WTC11 (cell line): ENCODE results near the gene BRIX1. TPM values are rescaled to one million over a fixed set of nuclear protein-coding genes. Genes with fewer than 3 reads are reported as not detected.
A peak's percentile ranks its signal among the peaks of the same experiment; 100 is the strongest.
"Not testable (repeated sequence)": the region's sequence is repeated elsewhere in the genome, so short reads cannot be mapped to it uniquely, and the experiment has no call there.

Experiments used
- ATAC-seq: fragments of 200-7000 bp; cut with Tn5 transposase; 2 replicates; pipeline ENCODE4 v1.10.0; 2021; ENCODE audit warnings: mild to moderate bottlenecking, moderate library complexity
- CTCF ChIA-PET: fragments of 300-600 bp; sonication (Branson Sonifier 250); formaldehyde crosslinking; loops from one replicate; lab custom pipeline; 2021; ENCODE audit warnings: antibody characterized with exemption; lab: Charles Lee
- POLR2A ChIA-PET: fragments of 350-600 bp; sonication (Branson Sonifier 250); formaldehyde crosslinking; loops from one replicate; lab custom pipeline; 2021; ENCODE audit warnings: antibody characterized with exemption; lab: Charles Lee
- DNase-seq: peaks from one replicate; pipeline ENCODE4 v3.0.0; 2021; ENCODE audit warnings: low spot score
- H3K27ac Mint-ChIP-seq: 2 replicates; pipeline ENCODE4 v1.8.0; 2021; ENCODE audit warnings: mixed read lengths
- H3K27me3 Mint-ChIP-seq: 2 replicates; pipeline ENCODE4 v1.8.0; 2021; ENCODE audit warnings: low read depth, mild to moderate bottlenecking, moderate library complexity, mixed read lengths
- H3K36me3 Mint-ChIP-seq: 2 replicates; pipeline ENCODE4 v1.8.0; 2021; ENCODE audit warnings: mixed read lengths
- H3K4me1 Mint-ChIP-seq: 2 replicates; pipeline ENCODE4 v1.8.0; 2022; ENCODE audit warnings: mixed read lengths
- H3K4me3 Mint-ChIP-seq: 2 replicates; pipeline ENCODE4 v1.8.0; 2021; ENCODE audit warnings: mild to moderate bottlenecking, moderate library complexity, mixed read lengths
- H3K9me3 Mint-ChIP-seq: 2 replicates; pipeline ENCODE4 v1.8.0; 2021; ENCODE audit warnings: mixed read lengths
- ELF4 ChIP-seq: sonication (generic); formaldehyde crosslinking; IDR thresholded peaks from 2 replicates; pipeline ENCODE4 v1.8.1; 2022; ENCODE audit warnings: low read depth, mild to moderate bottlenecking, moderate library complexity, missing genetic modification reagents
- EMX1 ChIP-seq: fragments of 250-450 bp; sonication (Bioruptor Pico); IDR thresholded peaks from 2 replicates; pipeline ENCODE4 v1.8.0; 2021; ENCODE audit warnings: mild to moderate bottlenecking
- FOXP1 ChIP-seq: sonication (generic); formaldehyde crosslinking; IDR thresholded peaks from 2 replicates; pipeline ENCODE4 v1.8.0; 2022; ENCODE audit warnings: missing genetic modification reagents, mild to moderate bottlenecking, moderate library complexity, borderline replicate concordance
- PRRX2 ChIP-seq: fragments of 250-450 bp; sonication (Bioruptor Pico); IDR thresholded peaks from 2 replicates; pipeline ENCODE4 v1.8.0; 2021; ENCODE audit warnings: mild to moderate bottlenecking
- SMAD4 ChIP-seq: sonication (generic); formaldehyde crosslinking; IDR thresholded peaks from 2 replicates; pipeline ENCODE4 v1.8.0; 2022; ENCODE audit warnings: mild to moderate bottlenecking, missing genetic modification reagents
- TEAD1 ChIP-seq: sonication (generic); formaldehyde crosslinking; IDR thresholded peaks from 2 replicates; pipeline ENCODE4 v1.8.0; 2022; ENCODE audit warnings: mild to moderate bottlenecking, missing genetic modification reagents
- ZNF121 ChIP-seq: sonication (generic); formaldehyde crosslinking; IDR thresholded peaks from 2 replicates; pipeline ENCODE4 v1.8.0; 2023; ENCODE audit warnings: missing genetic modification reagents
- ZNF138 ChIP-seq: sonication (generic); formaldehyde crosslinking; conservative IDR thresholded peaks from 2 replicates; pipeline ENCODE4 v1.8.1; 2022; ENCODE audit warnings: mild to moderate bottlenecking, moderate library complexity, missing genetic modification reagents
- ZNF416 ChIP-seq: fragments of 250-450 bp; sonication (Bioruptor Pico); IDR thresholded peaks from 2 replicates; pipeline ENCODE4 v1.9.0; 2021; ENCODE audit warnings: mild to moderate bottlenecking, inconsistent platforms
- ZNF423 ChIP-seq: fragments of 250-450 bp; sonication (Bioruptor Pico); IDR thresholded peaks from 2 replicates; pipeline ENCODE4 v2.1.2; 2022; ENCODE audit warnings: mild to moderate bottlenecking, moderate library complexity
- ZNF671 ChIP-seq: fragments of 250-450 bp; sonication (Bioruptor Pico); IDR thresholded peaks from 2 replicates; pipeline ENCODE4 v1.8.0; 2021; ENCODE audit warnings: mild to moderate bottlenecking
- total RNA-seq: library from RNA; stranded (reverse); gene quantifications from 3 replicates; pipeline ENCODE4 v1.2.3, GENCODE V29; 2021
- TF ChIP-seq, protein P1 (sequence below): sonication (generic); formaldehyde crosslinking; IDR thresholded peaks from 2 replicates; pipeline ENCODE4 v1.8.0; 2023; ENCODE audit warnings: missing genetic modification reagents
- TF ChIP-seq, protein P2 (sequence below): fragments of 200-600 bp; IDR thresholded peaks from 2 replicates; pipeline ENCODE4 v1.8.0; 2022; ENCODE audit warnings: antibody characterized with exemption
- TF ChIP-seq, protein P3 (sequence below): sonication (generic); formaldehyde crosslinking; IDR thresholded peaks from 2 replicates; pipeline ENCODE4 v1.8.0; 2023; ENCODE audit warnings: missing genetic modification reagents, mild to moderate bottlenecking, borderline replicate concordance
- TF ChIP-seq, protein P4 (sequence below): sonication (generic); formaldehyde crosslinking; IDR thresholded peaks from 2 replicates; pipeline ENCODE4 v1.8.1; 2023; ENCODE audit warnings: mild to moderate bottlenecking, missing genetic modification reagents, moderate library complexity
- TF ChIP-seq, protein P5 (sequence below): sonication (generic); formaldehyde crosslinking; IDR thresholded peaks from 2 replicates; pipeline ENCODE4 v1.8.0; 2022; ENCODE audit warnings: mild to moderate bottlenecking, missing genetic modification reagents

BRIX1 gene
- total RNA-seq, 1 experiment from 2014 or later: 57.3 TPM

DNA sequence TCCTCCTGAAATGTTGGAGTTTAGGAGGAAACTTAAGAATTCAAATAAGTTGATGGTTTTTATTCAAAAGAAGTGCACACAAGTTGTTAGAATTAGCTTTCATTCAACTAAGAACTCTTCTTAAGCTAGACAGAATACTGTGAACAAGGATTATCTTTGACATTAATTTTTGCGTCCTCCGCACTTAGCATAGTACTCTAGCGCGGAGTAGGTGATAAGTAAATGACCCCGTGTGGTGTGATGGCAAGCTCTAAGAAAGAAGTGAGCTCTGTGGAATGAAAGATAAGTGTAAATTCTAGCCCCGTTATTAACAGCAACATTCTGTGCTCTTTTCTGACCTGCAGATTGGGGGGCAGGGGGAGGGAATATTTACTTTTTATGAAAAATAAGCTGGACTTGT lies 1.0 kb downstream of the BRIX1 start:
- peaks cover 25% of the 10 kb centered on the region for H3K4me1 Mint-ChIP-seq
- CTCF ChIA-PET: interaction anchor here (2.1 to 2.2 kb wide), 2 partner anchors 41 to 442 kb away, joined by 7 to 10 read pairs; no protein-coding TSS in a partner anchor
- H3K4me3 Mint-ChIP-seq: no peak overlapping the region
- H3K9me3 Mint-ChIP-seq: no peaks in the 10 kb centered on the region
- peaks cover 30% of the 10 kb centered on the region for H3K36me3 Mint-ChIP-seq
- H3K27ac Mint-ChIP-seq: no peak overlapping the region
- no peak for DNase-seq
- TF ChIP-seq ZNF423 (CRISPR knock-in tag) (no peak), ZNF138 (CRISPR knock-in tag) (no peak), PRRX2 (CRISPR knock-in tag) (no peak), ZNF416 (CRISPR knock-in tag) (no peak), EMX1 (CRISPR knock-in tag) (no peak), ZNF121 (no peak)
- TF ChIP-seq, protein P1, sequence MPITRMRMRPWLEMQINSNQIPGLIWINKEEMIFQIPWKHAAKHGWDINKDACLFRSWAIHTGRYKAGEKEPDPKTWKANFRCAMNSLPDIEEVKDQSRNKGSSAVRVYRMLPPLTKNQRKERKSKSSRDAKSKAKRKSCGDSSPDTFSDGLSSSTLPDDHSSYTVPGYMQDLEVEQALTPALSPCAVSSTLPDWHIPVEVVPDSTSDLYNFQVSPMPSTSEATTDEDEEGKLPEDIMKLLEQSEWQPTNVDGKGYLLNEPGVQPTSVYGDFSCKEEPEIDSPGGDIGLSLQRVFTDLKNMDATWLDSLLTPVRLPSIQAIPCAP (CRISPR knock-in tag): no peak
- TF ChIP-seq, protein P2, sequence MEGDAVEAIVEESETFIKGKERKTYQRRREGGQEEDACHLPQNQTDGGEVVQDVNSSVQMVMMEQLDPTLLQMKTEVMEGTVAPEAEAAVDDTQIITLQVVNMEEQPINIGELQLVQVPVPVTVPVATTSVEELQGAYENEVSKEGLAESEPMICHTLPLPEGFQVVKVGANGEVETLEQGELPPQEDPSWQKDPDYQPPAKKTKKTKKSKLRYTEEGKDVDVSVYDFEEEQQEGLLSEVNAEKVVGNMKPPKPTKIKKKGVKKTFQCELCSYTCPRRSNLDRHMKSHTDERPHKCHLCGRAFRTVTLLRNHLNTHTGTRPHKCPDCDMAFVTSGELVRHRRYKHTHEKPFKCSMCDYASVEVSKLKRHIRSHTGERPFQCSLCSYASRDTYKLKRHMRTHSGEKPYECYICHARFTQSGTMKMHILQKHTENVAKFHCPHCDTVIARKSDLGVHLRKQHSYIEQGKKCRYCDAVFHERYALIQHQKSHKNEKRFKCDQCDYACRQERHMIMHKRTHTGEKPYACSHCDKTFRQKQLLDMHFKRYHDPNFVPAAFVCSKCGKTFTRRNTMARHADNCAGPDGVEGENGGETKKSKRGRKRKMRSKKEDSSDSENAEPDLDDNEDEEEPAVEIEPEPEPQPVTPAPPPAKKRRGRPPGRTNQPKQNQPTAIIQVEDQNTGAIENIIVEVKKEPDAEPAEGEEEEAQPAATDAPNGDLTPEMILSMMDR: no peak
- TF ChIP-seq, all 79 proteins: peak for 0
- no peak for ATAC-seq
- no peaks in the 10 kb centered on the region for H3K27me3 Mint-ChIP-seq
- POLR2A ChIA-PET: interaction anchor here (0.5 to 3.4 kb wide), 3 partner anchors 13 to 63 kb away, joined by 3 to 59 read pairs (median 3); partner anchors contain the start of gene DNAJC21

DNA sequence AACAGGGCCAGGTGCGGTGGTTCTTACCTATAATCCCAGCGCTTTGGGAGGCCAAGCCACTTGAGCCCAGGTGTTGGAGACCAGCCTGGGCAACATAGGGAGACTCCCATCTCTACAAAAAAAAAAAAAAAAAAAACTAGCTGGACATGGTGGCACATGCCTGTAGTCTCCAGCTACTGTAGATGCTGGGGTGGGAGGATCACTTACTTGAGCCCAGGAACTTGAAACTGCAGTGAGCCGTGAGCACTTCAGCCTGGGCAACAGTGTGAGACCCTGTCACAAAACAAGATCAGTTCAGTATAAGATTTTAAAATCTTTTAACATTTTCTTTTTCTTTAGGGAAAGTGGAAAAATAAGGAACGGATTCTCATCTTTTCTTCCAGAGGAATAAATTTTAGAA lies 2.5 kb downstream of the BRIX1 start:
- no peaks in the 10 kb centered on the region for H3K27me3 Mint-ChIP-seq
- TF ChIP-seq FOXP1 (CRISPR knock-in tag) (no peak), ZNF121 (peak; percentile 64)
- TF ChIP-seq, all 79 proteins: peak for 1
- Mint-ChIP-seq H3K36me3 (peaks cover 32% of the 10 kb centered on the region), H3K9me3 (no peaks in the 10 kb centered on the region), H3K4me3 (no peak overlapping the region), H3K27ac (peak overlapping the region; percentile 82), H3K4me1 (peaks cover 25% of the 10 kb centered on the region)
- ChIA-PET CTCF (interaction anchor here (1.2 to 2.1 kb wide), 2 partner anchors 11 to 443 kb away, joined by 4 to 7 read pairs; partner anchors contain the start of gene DNAJC21), POLR2A (no interaction called here)
- DNase-seq (no peak), ATAC-seq (no peak)

DNA sequence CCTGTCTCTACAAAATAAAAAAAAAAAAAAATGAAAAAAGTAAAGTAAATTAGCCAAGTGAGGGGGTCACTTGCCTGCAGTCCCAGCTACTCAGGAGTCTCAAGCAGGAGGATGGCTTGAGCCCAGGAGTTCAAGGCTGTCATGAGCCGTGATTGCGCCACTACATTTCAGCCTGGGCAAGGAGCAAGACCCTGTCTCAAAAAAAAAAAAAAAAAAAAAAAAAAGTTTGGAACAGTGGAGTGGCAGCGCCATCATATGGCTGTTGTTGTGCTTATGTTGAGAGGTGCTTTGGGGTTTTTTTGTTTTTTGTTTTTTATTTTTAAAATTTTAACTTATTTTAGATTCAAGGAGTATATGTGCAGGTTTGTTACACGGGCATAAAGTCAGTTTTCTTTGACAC lies 3.6 kb downstream of the BRIX1 start:
- POLR2A ChIA-PET: interaction anchor here (0.7 kb wide), 1 partner anchor 80 kb away, joined by 4 read pairs; the partner anchor contains the start of gene TTC23L
- TF ChIP-seq SMAD4 (CRISPR knock-in tag) (no peak), ZNF121 (peak; percentile 85)
- TF ChIP-seq, all 79 proteins: peak for 1

DNA sequence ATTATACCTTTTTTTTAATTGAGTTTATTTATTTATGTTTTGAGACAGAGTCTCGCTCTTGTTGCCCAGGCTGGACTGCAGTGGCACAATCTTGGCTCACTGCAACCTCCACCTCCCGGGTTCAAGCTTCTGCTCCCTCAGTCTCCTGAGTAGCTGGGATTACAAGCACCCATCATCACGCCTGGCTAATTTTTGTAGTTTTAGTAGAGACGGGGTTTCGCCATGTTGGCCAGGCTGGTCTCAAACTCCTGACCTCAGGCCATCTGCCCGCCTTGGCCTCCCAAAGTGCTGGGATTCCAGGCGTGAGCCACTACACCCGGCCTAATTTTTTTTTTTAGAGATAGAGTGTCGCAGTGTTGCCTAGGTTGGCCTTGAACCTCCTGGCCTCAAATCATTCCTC lies 7.7 kb downstream of the BRIX1 start:
- H3K27ac Mint-ChIP-seq, ATAC-seq: not testable (repeated sequence)
- peaks cover 60% of the 10 kb centered on the region for H3K36me3 Mint-ChIP-seq

More for the DNA sequence above, 3.6 kb downstream of the BRIX1 start:
- ATAC-seq: no peak
- H3K4me3 Mint-ChIP-seq: no peak overlapping the region
- H3K9me3 Mint-ChIP-seq: no peaks in the 10 kb centered on the region
- peaks cover 41% of the 10 kb centered on the region for H3K36me3 Mint-ChIP-seq
- no peak for DNase-seq
- CTCF ChIA-PET: interaction anchor here (0.7 kb wide), 1 partner anchor 912 kb away, joined by 4 read pairs; no protein-coding TSS in a partner anchor
- H3K27ac Mint-ChIP-seq: no peak overlapping the region
- no peaks in the 10 kb centered on the region for H3K27me3 Mint-ChIP-seq
- H3K4me1 Mint-ChIP-seq: peaks cover 19% of the 10 kb centered on the region

DNA sequence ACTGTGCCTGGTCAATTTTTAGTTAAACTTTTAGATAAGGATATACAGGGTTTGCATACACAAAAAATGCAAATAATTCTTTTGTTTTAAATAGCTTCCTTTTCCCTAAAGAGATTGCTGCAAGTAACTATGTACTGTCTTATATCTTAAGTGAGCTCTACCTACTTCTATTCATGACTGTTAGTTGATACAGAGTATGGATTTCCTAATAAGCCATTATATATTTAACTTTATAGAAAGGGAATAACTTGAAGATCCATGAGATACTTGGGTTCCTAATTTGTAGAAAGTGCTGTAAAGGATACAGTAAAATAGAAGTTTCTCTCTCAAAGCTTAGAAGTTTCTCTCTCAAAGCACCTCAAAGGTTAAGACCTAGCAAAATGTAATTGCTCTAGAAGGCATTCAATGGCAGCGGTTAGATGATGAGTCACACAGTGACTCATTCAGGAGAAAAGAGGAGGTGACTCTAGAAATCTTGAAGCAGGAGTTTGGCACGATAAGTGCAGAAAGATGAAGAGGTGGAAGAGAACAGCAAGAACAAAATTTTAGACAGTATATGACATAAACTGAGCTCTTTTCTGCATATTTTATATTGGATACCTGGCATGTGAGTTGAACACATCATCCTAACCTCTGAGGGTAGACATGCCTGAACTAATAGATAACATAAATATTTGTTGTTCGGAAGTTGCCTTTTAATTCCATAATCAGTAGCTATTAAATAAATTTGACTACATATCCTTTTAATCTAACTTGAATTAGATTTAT lies 8.4 kb downstream of the BRIX1 start:
- DNase-seq: no peak
- ChIA-PET POLR2A (no interaction called here), CTCF (no interaction called here)
- Mint-ChIP-seq H3K36me3 (peaks cover 60% of the 10 kb centered on the region), H3K4me1 (peaks cover 2% of the 10 kb centered on the region; the same call in 1 of the 2 replicates), H3K27ac (peak overlapping the region; percentile 23; the same call in 1 of the 2 replicates), H3K27me3 (no peaks in the 10 kb centered on the region), H3K4me3 (no peak overlapping the region), H3K9me3 (no peaks in the 10 kb centered on the region)
- ATAC-seq: no peak
- TF ChIP-seq, protein P3, sequence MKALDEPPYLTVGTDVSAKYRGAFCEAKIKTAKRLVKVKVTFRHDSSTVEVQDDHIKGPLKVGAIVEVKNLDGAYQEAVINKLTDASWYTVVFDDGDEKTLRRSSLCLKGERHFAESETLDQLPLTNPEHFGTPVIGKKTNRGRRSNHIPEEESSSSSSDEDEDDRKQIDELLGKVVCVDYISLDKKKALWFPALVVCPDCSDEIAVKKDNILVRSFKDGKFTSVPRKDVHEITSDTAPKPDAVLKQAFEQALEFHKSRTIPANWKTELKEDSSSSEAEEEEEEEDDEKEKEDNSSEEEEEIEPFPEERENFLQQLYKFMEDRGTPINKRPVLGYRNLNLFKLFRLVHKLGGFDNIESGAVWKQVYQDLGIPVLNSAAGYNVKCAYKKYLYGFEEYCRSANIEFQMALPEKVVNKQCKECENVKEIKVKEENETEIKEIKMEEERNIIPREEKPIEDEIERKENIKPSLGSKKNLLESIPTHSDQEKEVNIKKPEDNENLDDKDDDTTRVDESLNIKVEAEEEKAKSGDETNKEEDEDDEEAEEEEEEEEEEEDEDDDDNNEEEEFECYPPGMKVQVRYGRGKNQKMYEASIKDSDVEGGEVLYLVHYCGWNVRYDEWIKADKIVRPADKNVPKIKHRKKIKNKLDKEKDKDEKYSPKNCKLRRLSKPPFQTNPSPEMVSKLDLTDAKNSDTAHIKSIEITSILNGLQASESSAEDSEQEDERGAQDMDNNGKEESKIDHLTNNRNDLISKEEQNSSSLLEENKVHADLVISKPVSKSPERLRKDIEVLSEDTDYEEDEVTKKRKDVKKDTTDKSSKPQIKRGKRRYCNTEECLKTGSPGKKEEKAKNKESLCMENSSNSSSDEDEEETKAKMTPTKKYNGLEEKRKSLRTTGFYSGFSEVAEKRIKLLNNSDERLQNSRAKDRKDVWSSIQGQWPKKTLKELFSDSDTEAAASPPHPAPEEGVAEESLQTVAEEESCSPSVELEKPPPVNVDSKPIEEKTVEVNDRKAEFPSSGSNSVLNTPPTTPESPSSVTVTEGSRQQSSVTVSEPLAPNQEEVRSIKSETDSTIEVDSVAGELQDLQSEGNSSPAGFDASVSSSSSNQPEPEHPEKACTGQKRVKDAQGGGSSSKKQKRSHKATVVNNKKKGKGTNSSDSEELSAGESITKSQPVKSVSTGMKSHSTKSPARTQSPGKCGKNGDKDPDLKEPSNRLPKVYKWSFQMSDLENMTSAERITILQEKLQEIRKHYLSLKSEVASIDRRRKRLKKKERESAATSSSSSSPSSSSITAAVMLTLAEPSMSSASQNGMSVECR: no peak
- TF ChIP-seq ZNF671 (CRISPR knock-in tag): no peak
- TF ChIP-seq, protein P4, sequence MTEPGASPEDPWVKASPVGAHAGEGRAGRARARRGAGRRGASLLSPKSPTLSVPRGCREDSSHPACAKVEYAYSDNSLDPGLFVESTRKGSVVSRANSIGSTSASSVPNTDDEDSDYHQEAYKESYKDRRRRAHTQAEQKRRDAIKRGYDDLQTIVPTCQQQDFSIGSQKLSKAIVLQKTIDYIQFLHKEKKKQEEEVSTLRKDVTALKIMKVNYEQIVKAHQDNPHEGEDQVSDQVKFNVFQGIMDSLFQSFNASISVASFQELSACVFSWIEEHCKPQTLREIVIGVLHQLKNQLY (CRISPR knock-in tag): no peak
- no peak for TF ChIP-seq ELF4 (CRISPR knock-in tag)
- TF ChIP-seq, protein P5, sequence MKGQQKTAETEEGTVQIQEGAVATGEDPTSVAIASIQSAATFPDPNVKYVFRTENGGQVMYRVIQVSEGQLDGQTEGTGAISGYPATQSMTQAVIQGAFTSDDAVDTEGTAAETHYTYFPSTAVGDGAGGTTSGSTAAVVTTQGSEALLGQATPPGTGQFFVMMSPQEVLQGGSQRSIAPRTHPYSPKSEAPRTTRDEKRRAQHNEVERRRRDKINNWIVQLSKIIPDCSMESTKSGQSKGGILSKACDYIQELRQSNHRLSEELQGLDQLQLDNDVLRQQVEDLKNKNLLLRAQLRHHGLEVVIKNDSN: no peak
- TF ChIP-seq TEAD1 (CRISPR knock-in tag): no peak

More for the DNA sequence above, 7.7 kb downstream of the BRIX1 start:
- H3K4me1 Mint-ChIP-seq, H3K4me3 Mint-ChIP-seq, CTCF ChIA-PET, H3K27me3 Mint-ChIP-seq, DNase-seq, H3K9me3 Mint-ChIP-seq: not testable (repeated sequence)
- POLR2A ChIA-PET: interaction anchor here (0.7 kb wide), 1 partner anchor 130 kb away, joined by 3 read pairs; no protein-coding TSS in a partner anchor
